NCI-H2081 treated with DMSO at 0.1 percent for 48 hours (cell line): ENCODE data around the gene NEURL3.
A peak's percentile ranks its signal among the peaks of the same experiment; 100 is the strongest.

Experiments
- DNase-seq: peaks from one replicate; lab custom pipeline; 2025; lab: John Stamatoyannopoulos, UW

NEURL3 gene

DNA sequence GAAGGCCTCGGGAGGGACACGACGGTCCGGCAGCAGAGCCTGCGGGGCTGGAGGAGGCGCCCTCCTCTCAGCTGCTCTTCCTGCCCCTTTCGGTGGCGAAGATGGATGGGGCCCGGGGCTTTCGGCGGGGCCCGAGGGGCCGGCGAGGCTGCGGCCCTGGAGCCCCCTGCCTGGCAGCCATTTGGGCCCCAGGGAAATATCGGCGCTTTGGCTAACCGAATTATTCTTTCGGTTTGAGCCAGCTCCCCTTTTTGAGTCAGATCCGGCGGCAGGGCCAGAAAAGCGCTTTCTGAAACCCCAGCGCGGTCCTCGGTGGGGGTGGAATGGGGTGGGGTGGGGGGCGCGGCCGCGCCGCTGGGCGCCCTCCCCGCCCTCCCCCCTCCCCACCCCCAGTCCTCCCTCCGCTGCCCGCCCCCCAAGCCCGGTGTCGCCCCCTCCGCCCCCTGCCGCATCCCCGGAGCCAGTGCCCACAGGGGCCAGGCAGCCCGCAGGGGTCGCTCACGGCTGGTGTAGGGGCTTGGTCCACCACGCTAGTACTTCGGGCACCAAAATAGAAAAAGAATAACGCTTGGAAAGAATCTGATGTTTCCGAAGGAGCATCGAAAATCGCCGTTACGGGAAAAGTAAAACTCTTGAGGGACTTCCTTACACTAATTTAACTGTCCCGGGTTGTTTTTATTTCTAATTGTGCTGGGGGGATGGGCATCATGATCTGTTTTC lies 22.3 kb upstream of the NEURL3 start:
- no peak for DNase-seq

DNA sequence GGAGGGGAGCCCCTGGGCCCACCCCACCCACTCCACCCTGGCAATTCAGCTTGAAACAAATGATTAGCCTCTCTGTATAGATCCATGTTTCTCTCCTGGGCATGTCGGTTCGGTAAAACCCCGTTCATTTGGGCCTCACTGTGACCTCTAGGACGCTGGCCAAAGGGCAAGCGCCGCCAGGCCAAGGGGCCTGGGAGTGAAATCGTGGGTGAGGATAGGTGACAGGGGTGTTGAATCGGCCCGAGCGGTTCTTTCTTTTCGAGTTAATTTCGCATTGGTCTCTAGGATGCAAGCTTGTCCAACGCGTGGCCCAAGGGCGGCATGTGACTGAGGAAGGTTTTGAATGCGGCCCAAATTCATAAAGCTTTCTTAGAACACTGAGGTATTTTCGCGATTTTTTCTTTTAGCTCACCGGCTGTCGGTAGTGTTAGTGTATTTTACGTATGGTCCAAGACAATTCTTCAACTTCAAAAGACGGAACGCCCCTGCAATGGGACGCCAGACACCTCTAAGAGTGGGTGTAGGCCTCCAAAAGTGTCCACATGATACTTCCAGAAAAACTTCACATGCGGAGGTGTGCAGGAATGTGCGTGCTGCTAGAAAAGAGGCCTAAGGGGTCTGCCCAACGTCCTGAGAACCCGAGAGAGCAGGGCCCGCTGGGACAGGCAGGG lies 21.6 kb upstream of the NEURL3 start:
- DNase-seq = no peak

DNA sequence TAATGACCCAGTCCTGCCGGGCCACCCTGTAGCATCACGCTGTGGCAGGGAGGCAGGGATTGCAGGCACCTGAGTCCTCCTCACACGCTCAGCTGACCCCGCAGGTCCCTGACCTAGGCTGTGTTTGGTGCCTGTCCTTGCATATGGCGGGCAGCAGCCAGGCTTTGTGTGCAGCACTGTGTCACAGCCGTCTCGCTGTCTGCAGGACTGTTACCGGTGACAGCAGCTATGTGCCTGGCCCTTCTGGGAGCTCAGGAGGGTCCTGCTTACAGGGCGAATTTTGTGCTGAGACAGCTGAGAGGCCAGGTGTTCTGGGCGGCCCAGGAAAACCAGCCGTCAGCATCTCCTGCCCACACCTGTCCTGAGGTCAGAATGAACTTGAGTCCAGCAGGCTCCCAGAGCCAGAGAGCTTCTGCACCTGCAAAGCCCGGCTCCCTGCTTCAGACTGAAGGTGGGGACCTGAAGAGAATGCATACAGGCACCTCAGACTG lies 21.0 kb upstream of the NEURL3 start:
- DNase-seq = no peak

DNA sequence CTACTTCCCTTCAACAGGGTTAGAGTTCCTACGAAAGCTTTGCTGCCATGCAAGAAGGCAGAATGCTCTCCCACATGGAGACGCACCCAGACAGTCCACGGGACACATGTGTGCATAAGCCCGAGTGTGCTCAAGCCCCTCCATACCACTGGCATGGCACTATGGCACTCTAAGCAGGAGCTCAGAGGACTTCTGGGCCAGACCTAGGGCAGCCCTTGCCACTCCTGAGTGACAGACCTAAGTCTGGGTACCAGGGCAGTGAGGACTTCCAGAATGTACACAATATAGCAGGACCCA lies 20.0 kb upstream of the NEURL3 start:
- no peak for DNase-seq

DNA sequence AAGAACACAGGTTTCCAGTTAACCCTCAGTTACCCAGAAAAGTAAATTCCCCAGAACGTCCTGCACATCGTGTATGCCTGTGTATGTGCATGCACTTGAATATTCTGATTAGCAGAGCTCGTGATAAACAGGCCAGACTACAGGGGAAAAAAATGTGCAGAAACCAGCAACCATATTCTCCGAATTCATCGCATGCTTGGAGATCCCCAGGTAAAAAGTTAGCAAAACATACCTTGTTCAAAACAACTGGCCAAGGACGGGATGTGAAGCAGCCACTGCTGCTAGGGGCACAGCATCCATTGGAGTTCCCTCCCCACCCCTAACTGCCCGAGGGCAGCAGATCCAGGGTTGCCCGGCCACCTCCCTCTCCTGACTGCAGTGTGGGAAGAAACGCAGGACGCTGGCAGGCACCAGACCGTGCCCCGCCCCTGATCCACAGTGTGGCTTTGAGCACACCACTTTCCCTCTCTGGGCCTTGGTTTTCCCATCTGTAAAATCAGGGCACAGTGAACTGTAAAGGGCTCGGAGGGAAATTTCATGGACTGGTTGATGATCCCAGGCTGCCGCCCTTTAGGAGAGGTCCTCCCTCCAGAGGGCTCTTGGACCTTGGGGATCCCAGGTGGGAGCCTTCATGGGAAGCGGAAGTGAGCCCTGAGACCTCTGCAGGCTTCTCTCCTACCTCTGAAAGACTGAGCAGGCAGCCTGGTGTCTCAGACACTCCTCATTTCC lies 19.5 kb upstream of the NEURL3 start:
- DNase-seq = no peak

DNA sequence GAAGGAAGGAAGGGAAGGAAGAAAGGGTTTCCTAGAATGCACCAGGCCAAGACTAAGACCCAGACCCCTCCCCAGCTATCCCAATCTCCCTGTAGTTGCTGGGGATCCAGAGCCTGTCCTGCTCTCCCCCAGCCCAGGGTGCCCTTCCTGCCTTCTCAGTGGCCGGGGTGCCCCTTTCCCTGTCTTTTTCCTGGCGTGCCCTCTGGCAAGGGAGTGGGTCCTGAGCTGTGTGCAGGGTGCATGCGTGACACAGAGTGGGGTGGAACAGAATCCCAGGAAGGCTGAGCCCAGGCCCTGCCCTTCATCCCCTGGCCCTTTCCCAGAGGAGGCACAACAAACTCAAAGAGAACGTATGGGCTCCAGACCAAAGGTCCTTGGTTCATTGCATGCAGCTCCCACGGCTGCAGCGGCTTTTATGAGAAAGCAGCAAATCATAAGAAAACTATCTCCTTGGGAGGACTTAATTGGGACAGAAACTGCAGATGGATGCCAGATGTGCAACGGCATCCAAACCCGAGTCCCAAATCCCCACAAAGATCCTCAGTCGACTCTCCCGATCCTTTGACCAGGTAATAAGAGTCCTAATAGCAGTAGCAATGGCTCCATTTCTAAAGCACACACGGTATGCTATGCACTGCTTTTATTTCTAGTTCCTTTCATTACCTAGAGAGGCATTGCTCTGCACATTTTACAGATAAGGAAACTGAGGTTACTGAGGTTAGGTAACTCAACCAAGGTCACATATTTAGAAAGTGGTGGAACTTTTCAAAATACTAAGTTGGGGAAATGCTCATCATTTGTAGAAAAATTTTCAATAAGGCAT lies 18.7 kb upstream of the NEURL3 start:
- DNase-seq = no peak

DNA sequence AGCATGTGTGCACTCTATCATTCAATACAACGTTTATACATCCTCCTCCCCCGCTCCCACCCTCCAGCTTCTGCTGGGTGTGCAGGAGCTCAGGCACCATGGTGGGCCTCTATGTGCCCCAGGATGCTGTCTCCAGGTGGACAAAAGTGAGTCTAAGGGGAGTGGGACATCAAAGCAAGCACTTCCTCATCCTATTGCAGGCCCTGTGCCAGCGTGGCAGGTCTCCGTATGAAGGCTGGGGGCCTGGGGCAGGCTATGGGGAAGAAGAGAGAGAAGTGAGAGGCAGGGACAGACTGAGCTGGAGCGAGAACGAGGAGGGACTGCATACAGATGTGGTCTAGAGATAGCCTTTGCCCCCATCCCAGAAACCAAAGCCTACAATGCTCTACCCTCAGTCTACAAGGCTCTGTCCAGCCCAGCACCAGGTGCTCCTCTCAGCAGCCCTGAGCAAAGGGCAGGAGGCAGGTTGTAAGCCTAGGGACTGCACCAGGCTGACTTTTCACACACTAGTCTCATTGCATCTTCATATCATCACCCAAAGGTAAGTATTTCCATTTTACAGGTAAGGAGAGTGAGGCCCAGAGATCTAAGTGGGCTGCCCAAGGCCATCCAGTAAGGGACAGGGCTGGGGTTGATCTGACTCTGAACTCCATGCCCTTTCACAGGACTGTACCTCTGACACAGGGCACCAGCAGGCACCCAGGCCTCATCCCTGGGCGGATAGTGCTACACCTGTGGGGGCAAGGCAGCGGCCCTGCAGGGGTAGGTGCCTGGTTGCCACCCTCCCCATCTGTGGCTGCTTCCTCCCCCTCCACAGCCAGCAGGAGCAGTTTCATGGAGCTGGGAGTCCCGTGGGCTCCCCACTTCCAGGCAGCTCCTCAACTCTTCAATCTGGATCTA lies 17.4 kb upstream of the NEURL3 start:
- no peak for DNase-seq

DNA sequence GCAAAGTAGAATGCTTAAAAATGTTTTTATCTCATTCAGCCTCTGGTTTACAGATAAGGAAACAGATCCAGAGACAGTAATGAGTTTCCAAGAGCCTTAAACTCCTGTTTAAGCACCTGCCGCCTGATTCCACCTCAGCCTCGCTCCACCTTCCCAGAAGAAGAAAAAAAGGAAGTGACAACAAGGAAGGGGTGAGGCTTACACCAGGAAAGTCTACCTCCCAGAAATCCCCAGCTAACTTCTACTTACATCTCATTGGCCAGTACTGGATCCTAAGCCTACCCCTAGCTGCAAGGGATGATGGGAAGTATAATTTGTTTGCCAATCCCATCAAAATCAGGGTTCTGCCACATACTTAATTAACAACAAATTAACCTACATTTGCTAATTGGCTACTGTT lies 16.1 kb upstream of the NEURL3 start:
- DNase-seq = no peak

DNA sequence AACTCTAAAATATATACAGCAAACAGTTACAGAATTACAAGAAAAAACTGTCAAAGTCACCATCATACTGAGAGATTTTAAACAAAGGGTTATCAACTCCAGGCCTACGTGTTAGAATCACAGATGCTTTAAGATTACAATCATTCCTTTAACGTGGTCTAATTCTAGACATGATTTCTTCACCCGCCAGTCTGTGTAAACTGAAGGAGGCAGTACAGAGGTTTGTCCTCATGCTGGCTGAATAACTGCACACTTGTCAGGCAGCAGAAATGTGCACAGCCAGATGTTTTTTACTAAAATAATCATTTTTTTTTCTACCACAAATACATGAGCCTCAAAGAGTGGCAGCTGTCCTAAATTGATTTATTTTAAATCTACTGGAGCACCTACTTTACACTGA lies 15.5 kb upstream of the NEURL3 start:
- no peak for DNase-seq

DNA sequence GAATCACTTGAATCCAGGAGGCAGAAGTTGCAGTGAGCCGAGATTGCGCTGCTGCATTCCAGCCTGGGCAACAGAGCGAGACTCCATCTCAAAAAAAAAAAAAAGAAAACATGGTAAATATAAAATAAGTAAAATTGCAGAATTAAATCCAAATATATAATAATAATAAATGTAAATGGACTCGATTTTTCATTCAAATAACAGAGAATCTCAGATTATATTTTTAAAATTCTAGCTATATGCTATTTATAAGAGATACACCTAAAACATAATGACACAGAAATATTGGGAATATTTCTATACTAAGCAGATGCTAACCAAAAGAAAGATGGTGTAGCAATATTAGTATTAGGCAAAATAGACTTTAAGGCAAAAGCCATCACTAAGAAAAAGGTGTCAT lies 15.1 kb upstream of the NEURL3 start:
- no peak for DNase-seq

DNA sequence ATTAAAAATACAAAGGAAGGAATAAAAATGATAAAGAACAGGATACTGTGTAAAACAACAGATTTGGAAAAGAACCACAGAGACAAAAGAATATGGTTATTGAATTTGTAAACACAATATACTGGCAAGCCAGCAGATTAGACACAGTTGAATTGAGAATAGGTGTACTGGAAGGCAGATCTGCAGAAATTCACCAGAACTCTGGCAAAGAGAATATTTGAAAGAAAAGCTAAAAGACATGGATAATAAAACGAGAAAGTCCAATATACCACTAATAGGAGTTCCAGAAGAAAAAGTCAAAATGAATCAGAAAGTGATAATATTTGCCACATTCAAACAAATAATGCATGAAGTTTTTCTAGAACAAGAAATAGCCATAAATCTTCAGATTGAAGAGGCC lies 11.9 kb upstream of the NEURL3 start:
- DNase-seq = no peak

DNA sequence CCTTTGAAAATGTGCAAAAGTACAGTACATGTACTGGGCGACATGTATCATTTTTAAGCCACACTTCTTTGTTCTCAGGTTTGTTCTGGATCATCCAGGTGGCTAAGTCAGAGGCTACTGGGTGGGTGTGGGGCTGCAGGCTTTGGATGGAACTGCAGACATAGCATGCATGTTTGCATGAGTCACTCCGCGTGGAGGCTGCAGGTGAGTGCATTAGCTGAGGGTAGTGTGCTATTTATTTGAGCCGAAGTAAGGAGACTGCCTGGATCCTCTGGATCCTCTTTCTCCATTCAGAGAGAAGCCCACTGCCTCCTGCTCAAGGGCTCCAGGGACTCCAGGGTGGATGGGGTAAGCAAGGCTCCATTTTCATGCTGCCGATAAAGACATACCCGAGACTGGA lies 9.4 kb upstream of the NEURL3 start:
- no peak for DNase-seq

DNA sequence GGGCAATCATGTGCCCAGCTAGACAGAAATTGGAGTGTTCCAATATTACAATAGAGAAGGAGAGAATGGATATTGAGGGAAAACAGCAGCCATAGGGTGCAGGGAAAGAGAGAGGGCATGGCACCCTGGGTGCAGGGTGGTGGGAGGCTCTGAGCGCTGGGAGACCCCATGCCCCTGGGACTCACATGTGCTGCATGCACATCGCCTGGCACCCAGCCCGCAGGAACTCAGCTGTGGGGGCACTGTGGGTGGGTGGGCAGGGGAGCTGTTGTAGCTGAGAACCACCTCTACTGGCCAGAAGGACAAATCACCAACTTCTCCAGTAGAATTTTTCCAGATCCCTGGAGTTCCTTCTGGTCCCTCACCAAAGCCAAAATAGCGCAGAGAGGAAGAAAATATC lies 7.2 kb upstream of the NEURL3 start:
- DNase-seq = no peak

DNA sequence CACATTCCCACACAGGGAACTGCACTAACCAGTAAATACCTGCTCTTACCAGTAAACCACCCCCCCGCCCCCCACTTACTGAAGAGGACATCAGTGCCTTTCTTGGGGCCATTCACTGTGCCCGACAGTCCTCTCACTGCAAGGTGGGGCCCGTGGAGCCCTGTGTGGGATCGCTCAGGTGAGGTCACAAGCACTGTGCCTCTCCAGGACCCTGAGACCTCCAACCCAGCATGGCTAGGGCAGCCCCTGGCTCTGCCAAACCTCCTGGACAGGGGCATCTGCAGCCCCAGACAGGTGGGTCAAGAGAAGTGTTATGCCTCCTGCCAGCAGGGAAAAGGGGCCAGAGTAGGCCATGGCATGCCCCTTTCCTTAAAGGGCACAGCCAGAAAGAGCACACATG lies 6.7 kb upstream of the NEURL3 start:
- no peak for DNase-seq

DNA sequence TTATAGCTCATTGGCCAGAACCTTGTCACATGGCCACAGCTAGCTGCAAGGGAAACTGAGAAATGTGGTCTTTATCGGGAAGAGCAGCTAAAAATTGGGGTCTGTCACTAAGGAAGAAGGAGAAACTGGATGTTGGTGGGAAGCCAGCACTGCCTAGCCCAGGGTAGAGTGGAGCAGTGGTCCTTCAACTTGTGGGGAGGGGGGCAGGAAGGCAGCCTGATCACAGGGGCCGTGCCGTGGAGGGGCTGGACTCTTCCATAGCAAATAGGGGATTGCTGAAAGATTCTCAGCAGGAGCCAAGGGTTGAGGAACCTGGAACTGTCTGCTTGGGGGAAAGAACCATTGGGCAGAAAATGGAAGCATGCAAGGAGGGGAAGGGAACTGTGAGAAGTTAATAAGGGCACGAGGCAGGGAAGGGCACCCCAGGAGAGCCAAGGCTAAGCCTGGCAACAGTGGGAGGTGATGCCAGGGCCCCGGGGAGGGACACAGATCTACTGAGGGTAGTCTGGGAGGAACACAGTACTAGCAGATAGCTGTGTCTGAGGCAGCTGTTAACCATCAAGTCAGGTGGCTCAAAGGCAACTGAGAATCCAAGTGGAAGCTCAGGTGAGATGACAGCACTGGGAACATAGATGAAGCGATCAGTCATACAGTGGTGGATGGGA lies 5.9 kb upstream of the NEURL3 start:
- DNase-seq = no peak

DNA sequence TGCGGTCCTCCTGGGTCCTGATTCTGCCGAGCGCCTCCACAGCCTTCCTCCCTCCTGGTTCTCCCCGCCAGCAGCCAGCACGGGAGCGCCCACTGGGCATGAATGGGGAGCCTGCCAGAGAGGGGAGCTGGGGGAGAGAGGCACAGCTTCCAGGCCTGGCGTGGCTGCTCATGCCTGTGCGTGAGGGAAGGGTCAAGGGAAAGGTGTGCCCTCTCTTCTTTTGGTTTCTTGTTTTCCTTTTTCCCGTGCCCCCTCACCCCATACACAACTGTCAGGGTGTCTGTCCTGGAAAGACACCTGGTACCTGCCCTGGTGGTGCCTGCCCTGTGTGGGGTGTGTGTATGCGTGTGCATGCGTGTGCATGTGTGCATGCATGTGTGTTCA lies 4.7 kb upstream of the NEURL3 start:
- DNase-seq = no peak

DNA sequence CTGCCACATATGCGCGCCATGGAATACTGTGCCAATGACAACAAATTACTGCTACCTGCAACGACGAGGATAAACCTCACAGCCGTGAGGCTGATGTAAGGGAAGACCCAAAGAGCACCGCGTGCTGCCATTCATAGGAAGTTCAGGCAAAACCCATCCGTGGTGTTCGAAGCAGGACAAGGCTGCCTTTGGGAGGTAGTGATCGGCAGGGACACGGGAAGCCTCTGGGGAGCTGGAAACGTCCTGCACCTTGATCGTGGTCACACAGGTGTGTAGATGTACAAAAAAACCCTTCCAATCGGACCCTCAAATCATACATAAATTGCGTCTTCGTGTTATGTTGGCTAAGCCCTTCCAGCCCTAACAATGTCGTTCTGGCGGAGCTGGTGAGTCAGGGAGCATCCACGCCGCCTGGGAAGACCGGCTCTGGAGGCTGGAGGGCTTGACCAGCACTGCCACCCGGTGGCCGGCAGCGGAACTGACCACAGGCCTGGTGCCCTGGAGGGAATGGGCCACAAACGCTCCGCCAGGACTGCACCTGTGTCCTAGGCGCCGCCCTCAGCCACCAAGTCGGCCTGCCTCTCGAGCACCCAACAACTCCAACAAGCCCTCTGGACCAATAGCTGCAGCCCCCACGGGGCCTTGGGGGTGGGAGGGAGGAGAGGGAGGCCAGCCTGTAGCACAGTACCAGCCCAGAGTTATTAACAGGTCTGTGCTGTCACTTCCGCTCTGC lies 4.1 kb upstream of the NEURL3 start:
- DNase-seq = peak; percentile 9

DNA sequence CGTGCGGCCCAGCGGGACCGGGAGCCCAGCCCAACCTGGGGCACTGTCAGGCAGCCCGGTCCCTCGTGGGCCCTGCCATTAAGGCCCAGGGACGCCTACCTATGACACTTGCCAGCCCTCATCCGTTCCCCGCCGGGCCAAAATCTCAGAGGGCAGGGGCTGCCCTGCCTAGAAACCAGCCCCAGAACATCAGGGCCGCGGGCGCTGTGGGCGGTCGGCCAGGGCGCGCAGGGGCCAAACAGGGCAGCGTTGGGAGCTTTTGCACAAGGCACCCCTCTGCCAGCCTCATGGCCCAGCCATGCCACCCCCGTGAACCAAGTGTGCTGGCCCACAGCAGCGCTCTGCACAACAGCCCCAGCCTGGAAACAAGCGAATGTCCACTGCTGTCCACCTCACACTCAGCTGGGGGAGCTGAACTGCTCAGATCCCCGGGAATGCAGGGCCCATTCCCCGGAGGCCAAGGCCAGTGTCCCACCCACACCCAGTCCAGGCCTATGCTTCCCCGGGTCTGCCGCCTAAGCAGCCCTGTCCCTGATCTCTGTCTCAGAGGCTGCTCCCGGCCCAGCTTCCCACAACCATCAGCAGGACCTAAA lies 3.5 kb upstream of the NEURL3 start:
- no peak for DNase-seq

DNA sequence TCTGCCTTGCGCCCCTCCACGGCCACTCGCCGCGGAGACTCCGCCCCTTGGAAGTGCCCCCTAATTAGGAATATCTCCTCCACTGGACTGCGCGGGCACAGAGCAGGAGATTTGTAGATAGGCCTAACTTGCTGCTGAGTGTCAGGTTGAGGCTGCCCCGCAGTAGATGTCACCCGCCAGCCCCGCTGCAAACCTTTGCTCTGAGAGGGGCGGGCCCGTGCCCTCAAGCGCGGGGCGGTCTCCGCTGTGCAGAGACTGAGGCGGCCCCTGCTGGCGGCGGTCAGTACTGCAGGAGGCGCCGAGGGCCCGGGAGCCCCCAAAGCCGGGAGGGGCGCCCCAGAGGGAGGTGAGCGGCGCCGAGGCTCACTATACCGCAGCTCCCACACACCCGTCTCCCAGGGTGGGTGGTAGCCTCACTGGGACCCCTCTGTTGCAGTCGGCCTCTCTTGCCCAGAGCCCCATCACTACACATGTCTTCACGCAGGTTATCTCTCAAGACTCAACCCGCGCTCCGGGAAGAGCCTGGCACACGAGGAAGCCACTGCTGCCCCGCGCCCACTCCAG lies 2.9 kb upstream of the NEURL3 start:
- no peak for DNase-seq

DNA sequence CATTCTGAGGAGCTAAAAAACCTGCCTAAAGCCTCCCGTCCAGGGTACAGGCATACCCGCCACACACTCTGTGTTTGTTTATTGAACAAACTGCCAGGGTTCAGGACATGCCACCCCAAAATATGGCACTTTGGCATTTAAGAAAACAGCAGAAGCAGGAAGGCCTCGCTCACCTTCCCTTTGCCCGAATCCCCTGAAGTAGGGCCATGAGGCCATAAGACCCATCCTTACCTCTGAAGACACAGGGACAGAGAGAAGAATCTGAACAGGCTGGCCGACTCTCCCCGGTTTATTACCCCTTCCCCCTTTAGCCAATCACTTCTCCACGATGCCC lies 1.7 kb upstream of the NEURL3 start:
- no peak for DNase-seq
